ENCODE data around the gene COIL.
"Not testable (repeated sequence)": the region's sequence is repeated elsewhere in the genome, so short reads cannot be mapped to it uniquely, and the experiment has no call there.

Gene COIL

GRCh38 chr17:56960596-56961538, at the start of gene COIL:
COIL (minus strand) TSS chr17:56961050; CDS start chr17:56961019, 31 bp downstream.
- peak; percentile 83 to 92 for DNase-seq (ENCODE audit: low read depth in 2 of 2)

DNA sequence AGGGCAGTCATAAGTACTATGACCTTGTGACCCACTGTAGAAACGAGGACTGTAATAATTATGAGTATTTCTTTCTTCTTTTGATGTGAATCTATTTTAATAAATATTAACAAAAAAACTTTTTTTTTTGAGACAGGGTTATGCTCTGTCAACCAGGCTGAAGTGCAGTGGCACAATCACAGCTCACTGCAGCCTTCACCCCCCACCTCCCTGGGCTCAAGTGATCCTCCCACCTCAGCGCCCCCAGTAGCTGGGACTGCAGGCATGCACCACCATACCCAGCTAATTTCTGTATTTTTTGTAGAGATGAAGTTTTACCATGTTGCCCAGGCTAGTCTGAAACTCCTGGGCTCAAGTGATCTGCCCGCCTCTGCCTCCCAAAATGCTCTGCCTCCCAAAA, 49.6 kb upstream of the COIL start:
- no peak for DNase-seq (ENCODE audit: low read depth in 2 of 2)

DNA sequence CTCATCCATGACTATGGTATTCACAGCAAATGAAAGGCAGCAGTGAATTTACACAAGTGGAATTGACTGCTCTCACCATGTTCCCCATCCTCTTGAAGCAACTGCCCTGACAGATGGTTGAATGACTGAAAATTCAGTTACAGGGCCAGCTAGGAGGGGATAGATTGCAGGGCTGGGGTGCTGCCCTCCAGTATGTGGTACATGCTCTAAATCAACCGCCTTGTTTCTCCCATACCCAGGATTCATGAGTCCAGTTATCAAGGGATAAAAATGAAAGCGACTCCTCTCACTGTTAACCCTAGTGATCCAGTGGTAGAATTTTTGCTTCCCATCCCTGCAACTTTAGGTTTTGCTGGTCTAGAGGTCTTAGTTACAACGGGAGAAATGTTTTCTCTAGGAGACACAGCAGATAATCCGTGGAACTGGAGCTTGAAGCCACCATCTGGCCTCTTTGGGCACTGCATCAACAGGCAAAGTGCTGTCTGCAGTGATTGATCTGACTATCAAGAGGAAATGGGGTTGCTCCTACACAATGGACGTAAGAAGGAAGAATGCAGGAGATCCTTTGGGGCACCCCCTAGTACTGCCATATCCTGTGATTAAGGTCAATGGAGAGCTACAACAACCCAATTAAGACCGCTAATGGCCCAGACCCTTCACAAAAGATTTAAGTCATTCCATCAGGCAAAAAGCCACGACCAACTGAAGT, 49.0 kb upstream of the COIL start:
- peak; percentile 2 to 51 for DNase-seq (ENCODE audit: low read depth in 2 of 2)

DNA sequence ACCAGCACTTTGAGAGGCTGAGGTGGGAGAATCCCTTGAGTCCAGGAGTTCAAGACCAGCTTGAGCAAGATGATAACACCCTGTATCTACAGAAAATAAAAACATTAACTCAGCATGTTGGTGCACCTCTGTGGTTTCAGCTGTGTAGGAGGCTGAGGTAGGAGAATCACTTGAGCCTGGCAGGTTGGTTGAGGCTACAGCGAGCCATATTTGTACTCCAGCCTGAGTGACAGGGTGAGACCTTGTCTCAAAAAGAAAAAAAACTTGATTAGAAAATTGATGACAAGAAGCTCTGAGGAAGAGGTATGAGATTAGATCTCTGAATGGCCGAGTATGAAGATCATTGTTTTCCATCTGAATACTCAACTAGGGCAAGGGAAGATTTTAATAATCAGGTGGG, 48.1 kb upstream of the COIL start:
- no peak for DNase-seq (ENCODE audit: low read depth in 2 of 2)

DNA sequence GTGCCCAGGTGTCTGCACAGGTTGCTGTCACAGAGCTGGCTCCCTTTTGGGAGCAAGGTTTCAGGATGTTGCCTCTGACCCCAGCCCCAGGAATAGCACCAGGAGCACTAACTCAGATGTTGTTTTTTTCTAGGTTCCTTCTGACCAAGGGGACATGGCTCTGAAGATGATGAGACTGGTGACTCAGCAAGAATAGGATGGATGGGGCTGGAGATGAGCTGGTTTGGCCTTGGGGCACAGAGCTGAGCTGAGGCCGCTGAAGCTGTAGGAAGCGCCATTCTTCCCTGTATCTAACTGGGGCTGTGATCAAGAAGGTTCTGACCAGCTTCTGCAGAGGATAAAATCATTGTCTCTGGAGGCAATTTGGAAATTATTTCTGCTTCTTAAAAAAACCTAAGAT, 45.2 kb upstream of the COIL start:
- DNase-seq (ENCODE audit: low read depth in 2 of 2), result no peak

GRCh38 chr17:57004944-57005579, 44.2 kb upstream of the COIL start:
- no peak for DNase-seq (ENCODE audit: low read depth in 2 of 2)

DNA sequence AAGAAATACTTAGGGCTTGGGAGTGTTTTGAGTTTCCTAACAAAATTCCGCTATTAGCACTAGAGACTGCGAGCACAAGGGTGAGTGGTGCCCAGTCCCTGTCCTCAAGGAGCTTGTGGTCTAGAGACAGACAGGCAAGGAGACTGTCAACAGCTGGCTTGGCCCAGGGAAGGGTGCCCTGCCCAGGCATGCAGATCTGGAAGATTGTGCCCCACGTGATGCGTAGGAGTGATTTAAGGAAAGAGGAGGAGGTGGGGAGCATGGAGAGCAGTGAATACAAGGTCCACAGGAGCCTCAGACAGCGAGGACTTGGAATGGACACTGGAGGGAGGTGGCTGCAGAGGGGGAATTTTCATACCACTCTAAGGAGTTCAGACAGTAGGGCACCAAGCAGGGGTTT, 42.1 kb upstream of the COIL start:
- no peak for DNase-seq (ENCODE audit: low read depth in 2 of 2)

- DNase-seq (ENCODE audit: low read depth in 2 of 2), result no peak
Observed at GRCh38 chr17:57001541-57001940, 40.7 kb upstream of the COIL start.

GRCh38 chr17:56997313-56997712, 36.5 kb upstream of the COIL start:
- DNase-seq (ENCODE audit: low read depth in 2 of 2), result no peak

- DNase-seq (ENCODE audit: low read depth in 2 of 2), result no peak
Observed at GRCh38 chr17:56995766-56996165, 34.9 kb upstream of the COIL start.

GRCh38 chr17:56994009-56994792, 33.4 kb upstream of the COIL start:
- DNase-seq (ENCODE audit: low read depth in 2 of 2), result no peak

- DNase-seq (ENCODE audit: low read depth in 2 of 2), result no peak
Observed at GRCh38 chr17:56992364-56992763, 31.5 kb upstream of the COIL start.

GRCh38 chr17:56988901-56989572, 28.2 kb upstream of the COIL start:
- no peak for DNase-seq (ENCODE audit: low read depth in 2 of 2)

GRCh38 chr17:56987283-56987834, 26.5 kb upstream of the COIL start:
- no peak for DNase-seq (ENCODE audit: low read depth in 2 of 2)

DNA sequence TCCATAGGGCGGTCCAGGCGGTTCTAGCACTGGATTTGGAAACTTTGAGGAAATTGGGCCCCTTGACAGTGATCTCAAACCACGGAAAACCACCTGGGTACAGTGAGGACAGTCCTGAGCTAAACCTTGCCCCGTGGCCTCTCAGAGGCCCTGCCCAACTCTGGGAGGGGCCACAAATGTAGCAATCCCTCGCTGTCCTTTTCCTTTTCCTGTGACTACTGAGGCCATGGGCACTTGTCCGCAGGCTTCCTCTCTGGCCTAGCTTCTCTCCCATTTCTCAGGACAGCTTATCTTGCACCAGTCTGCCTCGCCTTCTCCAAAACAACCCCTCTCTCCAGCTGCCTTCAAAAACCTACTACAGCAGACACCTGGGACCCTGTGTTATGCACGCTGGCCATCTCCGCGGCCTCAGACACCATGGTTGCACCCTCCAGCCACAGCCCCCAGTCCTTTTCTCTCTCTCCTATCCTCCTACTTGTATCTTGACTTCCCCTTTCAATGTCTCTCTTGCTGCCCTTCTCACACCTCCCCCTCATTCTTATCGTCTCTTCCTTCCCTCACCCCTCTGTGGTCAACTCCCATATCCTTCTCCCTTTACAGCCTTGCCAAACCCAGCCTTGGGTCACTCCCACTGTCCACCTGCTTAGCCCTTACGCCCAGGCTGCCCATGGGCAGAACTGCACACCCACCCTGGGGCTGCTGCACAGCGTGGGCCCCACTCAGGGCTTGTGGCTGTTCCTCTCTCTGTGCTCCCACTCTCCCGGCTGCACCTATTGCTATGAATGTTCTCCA, 24.7 kb upstream of the COIL start:
- DNase-seq (ENCODE audit: low read depth in 2 of 2), result no peak

DNA sequence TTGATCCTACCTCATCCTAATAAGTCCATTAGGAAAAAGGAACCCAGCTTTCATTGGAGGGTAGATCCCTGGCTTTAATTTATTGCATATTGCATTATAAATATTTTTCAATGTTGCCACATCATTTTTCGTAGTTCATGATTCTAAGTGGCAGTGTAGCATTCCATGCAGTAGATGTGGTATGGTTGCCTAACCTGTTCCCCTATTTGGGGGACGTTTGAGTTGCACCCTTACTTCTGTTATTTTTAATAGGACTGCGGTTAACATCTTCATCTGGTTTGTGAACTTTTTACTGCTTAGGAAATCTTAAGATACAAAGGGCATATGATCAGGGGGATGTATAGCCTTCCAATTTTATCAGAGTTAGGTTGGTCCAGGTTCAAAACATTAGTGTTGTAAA, 22.5 kb upstream of the COIL start:
- DNase-seq (ENCODE audit: low read depth in 2 of 2), result no peak

DNA sequence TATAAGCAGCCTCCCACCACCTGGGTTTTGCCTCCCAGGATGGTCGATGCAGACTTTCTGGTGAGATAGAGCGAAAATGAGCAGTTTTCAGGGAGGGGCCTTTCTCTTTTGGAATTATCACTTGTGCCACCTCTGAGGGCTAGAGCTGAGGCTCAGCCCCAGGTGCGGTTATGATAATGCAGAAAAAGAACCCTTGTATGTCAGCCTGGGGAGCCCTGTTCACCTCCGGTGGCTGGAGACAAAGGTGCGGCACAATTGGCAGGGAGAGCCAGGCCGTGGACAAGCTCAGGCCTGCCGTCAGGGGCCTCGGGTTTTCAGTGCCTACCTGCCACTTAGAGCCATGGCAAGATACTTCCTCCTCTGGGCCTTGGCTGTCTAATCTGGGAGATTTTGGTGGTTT, 21.5 kb upstream of the COIL start:
- no peak for DNase-seq (ENCODE audit: low read depth in 2 of 2)

DNA sequence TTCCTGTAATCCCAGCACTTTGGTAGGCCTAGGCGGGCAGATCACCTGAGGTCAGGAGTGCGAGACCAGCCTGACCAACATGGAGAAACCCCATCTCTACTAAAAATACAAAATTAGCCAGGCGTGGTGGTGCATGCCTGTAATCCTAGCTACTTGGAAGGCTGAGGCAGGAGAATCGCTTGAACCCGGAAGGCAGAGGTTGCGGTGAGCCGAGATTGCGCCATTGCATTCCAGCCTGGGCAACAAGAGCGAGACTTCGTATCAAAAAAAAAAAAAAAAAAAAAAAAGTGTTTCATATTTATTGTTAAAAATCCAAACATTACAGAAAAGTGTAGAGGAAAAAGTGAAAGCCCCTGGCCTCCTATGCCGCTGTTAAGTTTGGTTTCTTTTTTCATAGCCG, 19.7 kb upstream of the COIL start:
- not testable (repeated sequence) for DNase-seq (ENCODE audit: low read depth in 2 of 2)

DNA sequence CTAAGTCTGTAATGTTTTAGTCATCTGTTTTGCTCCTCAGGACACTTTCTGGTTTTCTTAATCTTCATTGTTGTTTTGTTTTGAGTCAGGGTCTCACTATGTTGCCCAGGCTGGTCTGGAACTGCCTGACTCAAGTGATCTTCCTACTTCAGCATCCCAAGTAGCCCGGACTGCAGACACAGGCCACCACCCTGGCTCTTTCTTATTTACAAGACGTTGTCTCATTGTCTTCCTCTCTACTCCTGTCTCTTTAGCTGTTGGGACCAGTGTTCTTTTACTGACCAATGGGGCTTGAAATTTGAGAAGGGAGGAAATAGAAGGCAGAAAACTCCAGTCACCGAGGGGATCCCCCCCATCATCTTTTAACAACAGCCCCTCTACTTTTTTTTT, 18.2 kb upstream of the COIL start:
- no peak for DNase-seq (ENCODE audit: low read depth in 2 of 2)

DNA sequence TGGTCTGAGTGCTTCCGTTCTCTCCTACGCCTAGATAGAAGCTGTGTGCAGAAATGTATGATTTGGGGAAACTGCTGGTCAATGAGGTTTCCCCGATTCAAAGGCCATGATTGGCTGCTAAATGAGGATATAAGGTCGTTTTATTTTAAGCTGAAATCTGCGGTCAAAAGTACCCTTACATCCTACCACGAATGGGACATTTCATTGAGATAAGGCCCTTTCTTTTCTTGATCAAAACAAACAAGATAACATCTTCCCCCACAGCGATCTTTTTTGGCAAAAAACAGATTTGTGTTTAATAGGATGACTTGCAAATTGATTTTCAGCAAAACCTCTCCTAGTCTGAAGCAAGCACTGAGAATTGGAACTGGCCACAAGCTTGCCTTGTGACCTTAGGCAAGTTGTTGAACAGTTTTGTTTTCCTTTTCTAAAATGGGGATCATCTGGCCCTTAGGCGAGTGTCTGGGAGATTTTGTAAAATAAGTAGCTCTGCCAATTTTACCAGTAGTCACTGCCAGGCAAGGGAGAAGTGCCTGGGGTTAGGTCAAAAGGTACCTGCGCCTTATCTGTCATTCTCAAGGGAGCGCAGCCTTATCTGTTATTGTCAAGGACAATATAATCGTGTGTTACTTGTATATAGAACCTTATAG, 17.7 kb upstream of the COIL start:
- no peak for DNase-seq (ENCODE audit: low read depth in 2 of 2)
